LoVo (cell line): ENCODE measurements around the gene FAM117A.
"Not testable (repeated sequence)": the region's sequence is repeated elsewhere in the genome, so short reads cannot be mapped to it uniquely, and the experiment has no call there.

Experiments
- DNase-seq: peaks from one replicate; pipeline ENCODE4 v3.0.0-alpha.2; 2016; ENCODE audit warnings: low spot score

The FAM117A gene

DNA sequence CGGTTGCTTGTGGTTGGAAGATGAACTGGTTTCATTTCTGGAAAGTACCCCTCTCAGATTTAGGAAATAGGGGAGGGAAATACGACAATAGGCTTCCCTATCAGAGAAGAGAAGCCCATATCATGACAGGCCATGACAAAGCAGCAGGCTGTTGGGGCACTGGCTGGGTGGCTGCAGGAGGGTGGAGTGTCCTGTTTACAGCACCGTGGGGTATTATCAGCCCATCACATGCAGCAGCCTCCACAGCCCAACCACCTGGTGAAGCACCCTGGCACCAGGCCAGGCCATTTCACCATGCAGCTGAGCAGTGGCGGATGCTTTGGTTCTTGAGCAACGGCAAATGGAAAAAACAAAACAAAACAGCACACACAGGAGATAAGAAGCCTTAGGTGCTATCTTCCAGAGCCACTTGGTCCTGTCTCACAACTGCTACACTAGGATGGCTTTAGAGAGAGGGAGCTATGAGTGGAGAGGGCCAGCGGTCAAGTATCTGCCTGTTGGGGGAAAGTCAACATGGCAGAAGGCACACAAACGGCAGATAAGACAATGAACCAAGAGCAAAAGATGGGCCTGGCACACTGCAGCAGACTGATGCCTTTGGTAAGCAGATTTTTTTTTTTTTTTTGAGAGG is 24.2 kb downstream of the FAM117A start:
- DNase-seq: no peak

DNA sequence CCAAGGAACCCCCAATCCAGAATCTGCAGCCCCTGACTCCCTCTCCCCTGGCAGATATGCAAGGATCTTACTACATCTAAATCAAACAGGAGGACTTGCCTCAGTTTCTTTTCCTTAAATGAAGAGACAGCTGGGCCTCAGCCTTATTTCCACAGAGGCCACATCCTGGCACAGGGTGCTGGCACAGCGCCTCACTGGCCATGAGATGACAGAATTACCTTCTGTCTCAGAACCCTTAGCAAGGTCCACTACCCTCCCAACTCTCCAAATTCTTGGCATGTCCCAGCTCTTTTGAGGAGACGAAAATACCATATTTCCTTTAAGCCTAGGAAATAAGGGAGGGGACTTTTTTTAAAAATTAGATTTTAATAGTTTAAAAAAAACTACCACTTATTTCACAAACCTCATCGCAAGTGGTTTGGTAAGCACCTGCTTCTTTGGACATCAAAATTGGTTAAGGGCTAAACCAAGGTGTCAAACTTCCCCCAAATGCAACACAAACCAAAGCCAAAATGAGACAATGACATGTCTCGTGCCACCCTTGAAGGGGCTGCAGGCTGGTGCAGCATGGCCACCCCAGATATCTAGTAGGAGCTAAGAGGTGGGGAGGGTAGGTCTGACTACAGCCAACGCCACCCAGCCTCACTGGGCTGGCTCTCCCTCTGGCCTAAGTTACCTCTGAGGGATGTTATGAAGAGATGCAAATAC is 25.3 kb downstream of the FAM117A start:
- DNase-seq: no peak

DNA sequence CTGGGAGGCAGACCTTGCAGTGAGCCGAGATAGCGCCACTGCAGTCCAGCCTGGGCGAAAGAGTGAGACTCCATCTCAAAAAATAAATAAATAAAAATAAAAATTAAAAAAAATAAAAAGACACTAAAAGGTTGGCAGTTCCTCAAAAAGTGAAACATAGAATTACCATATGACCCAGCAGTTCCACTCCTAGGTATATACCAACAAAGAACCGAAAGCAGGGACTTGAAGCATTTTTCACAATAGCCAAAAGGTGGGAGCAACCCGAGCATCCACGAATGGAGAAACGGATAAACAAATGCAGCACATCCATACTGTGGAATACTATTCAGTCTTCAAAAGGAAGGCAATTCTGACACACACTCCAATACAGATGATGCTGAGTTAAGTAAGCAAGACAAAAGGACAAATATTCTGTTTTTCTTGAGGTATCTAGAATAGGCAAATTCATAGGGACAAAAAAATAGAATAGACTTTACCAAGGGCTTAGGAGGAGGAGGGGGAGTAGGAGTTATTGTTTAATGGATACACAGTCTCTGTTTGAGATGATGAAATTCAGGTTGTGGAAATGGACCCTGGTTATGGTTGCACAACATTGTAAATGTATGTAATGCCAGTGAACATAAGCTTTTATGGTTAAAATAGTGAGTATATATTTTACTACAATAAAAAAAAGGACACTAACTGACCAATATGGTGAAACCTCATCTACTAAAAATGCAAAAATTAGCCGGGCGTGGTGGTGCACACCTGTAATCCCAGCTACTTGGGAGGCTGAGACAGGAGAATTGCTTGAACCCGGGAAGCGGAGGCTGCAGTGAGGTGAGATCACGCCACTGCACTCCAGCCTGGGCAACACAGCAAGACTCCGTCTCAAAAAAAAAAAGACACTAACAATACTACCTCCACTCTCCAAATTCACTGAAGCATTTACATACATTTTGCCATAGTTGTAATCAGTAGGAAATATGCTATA is 29.1 kb downstream of the FAM117A start:
- no peak for DNase-seq

DNA sequence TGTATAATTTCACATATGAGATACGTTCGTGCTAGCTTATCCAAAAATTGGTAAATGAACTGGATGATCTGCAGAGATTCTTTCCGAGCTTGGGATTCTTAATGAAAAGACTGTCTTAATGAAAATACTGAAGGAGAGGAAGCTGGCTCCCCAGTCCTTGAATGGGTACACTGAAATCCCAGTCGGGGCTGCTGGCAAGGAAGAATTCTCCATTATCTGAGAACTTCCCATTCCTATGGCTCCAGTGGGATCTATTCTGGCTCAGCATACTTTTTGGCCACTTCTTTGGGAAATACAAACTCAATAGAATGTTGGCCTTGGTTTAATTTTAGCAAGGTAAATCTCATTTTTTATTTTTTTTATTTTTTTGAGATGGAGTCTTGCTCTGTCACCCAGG is 32.5 kb downstream of the FAM117A start:
- DNase-seq: no peak

DNA sequence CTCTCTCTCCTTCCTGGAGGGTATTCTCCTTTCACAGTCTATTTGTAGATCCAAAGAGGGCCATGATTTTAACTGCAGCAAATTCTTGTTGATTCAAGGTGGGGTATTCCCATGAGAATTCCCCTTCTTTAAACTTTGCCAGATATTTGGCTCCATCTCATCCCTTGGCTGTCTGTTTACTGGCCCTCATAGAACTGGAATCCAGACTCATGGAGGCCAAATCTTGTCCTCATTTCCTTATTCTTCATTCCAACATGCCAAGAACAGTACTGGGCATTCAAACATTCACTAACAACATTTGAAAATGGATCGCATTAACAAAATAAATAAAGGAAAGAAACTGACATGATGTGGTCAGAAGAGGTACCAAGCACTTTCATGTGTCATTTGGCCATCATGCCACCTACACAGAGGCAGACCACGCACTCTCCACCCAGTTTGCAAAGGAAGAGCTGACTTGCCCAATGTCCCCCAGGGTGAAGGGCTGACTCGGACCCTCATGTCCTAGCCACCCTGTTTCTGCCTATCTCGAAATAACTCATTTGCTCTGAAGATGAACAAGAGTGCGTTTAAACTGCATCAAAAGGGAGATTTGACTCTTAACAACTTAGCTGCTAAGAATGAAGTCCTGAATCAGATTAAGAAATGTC is 33.0 kb downstream of the FAM117A start:
- DNase-seq: no peak

DNA sequence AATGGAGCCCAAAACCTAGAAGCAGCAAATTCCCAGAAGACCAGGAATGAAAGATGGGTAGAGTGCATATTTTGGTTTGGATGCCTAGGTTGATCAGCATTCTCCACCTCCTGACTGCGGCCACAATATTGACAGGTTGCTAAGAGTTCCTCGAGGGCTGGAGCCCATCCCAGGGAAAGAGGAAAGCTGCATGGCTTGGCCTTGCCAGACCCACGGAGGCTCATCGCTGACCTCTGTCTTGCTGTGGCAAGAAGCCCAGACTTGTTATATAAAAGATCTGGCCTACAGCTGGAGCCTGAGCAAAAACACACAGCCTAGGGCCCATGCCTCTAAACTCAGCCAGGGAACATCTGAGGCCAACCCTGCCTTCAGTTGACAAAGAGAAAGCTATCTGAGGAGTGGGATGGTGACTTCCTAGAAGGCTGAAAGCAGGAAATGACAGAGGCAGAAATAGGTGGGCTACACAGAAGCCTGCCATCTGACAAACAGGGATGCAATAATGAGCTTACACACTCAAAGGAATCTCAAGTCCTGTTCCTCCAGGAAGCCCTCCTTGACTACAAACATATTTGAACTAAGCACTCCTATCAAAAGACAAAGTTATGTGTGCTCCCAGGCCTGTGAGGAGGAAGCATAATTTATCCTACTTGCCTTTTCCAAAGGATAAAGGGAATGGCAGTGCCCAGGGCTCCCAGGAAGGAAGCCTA is 33.7 kb downstream of the FAM117A start:
- no peak for DNase-seq

DNA sequence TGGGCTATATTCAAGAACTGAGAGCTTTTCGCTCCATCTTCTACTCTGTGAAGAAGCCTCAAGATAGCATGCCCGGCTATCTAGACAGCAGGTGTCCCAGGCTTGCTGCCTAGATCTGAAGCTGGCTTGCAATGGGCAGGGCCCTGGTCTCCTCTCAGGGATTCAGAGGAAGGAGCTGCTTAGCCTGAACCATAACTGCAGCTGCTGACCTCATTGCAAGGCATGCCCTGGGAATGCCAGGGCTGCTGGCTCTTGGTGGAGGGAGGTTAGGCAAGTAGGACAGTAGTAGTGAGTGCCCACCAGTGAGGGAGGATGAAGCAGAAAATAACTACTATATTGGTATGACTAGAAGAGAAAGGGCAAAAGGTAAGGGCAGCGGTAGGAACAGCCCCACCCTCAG is 34.9 kb downstream of the FAM117A start:
- no peak for DNase-seq

DNA sequence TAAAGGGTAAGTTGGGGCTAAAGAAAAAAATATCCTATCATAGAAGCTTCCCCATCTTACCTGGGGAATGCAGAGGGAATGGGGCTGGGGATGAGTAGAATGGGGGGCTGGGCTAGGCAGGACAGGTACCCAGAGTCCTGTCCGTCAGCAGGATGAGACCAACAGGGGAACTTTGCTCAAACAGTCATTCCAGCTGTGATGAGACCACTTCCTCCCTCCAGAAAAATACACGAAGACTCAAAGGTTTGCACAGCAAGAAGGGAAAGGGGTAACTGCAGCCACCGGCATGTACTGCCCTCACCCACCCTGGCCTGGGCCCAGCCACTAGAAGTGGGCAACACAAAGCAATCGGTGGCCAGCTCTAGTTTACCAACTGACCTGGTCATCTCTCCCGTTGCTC is 35.5 kb downstream of the FAM117A start:
- no peak for DNase-seq

DNA sequence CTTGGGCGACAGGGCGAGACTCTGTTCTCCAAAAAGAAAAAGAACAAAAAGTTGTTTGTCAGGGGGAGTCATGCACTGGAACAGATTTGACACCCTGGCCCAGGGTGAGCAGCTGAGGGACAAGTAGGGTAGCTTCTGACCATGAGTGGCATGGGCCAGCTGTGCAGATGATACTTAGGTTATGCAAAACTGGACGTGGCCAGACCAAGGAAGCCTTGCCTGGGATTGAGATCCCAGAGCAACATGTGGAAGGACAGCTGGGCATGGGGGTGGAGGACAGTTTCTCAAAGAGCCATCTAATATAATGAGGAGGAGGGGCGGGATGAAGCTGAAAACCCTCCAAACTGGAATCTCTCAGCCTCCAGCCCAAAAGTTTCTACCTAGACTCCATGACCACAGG is 36.6 kb downstream of the FAM117A start:
- DNase-seq: no peak

DNA sequence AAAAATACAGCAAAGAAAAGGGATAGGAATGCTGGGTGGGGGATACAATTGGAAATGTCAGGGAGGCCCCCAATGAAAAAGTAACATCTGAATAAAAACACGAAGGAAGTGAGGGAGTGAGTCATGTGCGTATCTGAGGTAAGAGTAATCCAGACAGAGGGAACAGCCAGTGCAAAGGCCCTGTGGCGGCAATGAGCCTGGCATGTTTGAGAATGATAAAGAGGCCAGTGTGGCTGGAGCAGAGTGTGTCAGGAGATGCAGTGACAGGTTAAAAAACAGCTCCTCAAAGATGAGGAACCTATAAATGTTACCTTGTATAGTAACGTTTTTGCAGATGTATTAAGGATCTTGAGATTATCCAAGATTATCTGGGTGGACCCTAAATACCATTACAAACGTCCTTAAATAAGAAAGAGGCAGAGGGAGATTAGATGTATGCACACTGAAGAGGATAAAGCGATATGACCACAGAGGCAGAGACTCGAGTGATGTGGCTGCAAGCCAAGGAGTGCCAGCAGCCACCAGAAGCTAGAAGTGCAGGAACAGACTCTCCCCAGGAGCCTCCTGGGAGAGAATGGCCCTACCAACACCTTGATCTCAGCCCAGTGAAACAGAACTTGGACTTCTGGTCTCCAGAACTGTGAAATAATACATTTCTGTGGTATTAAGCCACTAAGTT is 38.3 kb downstream of the FAM117A start:
- no peak for DNase-seq

DNA sequence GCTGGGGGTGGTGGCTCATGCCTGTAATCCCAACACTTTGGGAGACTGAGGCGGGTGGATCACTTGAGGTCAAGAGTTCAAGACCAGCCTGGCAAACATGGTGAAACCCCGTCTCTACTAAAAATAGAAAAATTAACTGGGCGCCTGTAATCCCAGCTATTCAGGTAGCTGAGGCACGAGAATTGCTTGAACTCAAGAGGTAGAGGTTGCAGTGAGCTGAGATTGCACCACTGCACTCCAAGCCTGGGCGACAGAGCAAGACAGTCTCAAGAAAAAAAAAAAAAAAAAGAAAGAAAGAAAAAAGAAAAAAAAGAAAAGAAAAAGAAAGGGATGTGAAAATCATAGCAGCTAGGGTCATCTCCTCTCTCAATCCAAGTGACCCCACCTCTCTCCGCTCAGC is 39.4 kb downstream of the FAM117A start:
- not testable (repeated sequence) for DNase-seq

DNA sequence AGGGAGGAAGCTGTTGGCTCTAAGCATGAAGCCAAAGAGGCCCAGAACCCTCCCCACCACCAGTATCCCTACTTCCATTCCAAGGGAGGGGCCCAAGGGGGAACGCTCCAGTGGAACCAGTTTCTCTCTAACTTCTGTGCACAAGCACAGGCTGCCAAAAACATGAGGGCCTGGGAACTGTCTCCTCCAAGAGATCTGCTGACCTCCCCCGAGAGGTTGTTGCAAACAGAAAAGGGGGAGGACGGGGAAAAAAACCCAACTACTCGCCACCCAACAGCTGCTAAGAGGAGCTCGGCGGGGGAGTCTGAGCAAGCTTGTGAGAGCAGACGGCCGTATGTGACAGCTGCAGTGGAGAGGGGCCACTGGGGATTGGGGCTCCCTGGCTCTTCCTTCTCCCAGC is 40.5 kb downstream of the FAM117A start:
- DNase-seq: no peak

DNA sequence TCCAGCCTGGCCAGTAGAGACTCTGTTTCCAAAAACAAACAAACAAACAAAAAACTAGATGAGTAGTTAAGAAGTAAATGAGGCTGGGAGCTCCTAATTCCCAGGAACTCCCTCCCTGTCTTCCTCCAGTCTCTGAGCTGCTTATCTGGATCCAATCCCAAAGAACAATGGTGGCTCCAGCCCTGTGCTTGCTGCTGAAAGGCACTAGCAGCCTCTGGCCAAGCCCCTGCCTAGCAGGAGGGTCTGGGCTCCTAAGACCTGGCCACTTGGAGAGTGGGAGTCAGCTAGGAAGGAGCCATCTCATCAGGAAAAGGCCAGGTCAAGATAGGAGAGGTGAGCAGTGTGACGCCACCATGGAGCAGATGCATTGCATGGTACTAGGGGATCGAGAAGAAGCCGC is 41.9 kb downstream of the FAM117A start:
- DNase-seq: no peak

DNA sequence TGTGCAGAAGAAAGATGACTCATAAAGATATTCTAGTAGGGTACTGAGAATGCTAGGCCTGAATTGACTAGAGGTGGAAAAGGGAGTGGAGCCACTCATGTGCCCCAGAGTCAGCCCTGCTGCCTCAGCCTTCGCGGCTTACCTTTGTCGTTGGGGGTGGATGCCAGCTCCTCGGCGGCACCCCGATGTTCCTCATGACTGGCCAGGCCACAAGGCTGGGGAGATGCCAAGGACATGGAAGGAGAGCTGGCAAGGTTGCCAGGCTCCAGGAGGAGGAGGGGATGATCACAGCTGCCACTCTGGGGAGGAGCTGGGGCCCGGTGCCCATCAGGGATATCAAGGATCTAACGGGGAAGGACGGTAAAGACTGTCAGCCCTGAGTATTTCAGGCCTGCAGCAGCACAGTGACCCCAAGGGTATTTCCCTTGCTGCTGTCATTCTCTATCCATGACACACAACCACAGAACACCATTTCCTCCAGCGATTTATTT is 46.5 kb downstream of the FAM117A start:
- DNase-seq: no peak

DNA sequence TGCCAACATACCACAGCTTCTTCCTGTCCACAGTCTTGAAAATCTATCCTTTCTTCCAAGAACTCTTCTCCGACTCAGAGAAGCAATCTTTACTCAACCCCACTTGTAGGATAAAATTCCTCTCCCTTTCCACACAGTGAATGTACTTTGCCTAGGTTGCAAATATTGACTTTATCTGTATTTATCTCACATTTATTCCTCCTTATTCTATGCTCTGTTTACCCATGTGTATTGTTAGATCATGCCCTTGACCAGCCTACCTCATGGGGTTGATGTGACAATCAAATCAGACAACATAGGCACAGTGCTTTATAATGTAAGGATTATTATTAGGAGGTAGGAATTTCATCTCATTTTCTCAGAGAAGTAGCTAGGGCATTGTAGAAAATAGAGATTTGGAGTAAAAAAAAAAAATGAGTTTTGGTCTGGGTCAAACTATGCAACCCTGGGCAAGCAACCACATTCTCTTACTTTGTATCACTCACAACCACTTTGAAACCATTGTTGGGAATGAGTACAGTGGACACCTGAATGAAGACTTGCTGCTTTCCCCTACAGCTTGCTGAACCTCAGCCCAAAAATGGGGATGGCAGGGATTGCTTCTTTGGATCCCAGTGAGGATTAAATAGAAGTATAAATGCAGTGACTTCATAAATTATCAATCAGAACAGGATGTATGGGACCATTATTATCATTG is 47.1 kb downstream of the FAM117A start:
- no peak for DNase-seq

DNA sequence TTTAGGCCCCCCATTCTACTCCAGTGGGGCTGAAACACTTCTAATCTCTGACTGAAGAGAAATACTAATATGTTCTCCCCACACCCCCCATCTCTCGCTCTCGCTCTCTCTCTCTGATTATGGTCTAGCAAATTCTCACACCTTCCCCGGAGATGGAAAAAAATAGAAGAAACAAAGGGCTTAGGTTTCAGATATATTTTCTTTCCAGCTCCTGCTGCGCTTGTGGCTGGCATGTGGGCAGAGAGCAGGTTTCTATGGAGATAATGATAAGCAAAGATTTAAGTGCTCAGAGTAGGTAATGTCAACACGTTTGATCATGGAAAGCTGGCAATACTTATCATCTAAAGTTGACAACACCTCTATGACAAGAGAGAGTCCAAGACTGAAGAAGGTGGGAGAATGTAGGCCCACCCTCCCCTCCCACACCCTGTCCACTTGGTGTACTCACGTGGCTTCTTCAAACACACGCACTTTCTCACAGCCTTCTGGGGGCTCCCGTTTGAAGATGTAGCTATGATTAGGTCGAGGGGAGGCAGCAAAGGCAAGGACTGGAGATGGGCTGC is 48.1 kb downstream of the FAM117A start:
- DNase-seq: no peak

DNA sequence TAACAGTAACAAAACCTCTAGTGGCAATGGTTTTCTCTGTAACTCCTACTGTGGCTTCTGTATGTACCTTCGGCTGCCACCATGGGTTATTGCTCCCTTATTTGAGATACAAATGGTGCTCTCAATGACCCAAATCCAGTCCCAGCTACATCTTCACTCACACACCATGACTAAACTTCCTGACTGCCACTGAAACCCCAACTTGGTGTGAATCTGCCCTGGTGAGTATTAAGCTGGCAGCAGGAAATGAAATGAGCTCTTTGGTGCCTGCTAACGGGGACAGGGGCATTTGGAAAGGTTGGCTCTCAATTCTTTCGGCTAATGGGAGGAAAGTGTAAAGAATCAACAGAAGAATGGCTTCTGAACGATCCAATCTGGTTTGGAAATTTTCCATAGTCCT is 48.7 kb downstream of the FAM117A start:
- no peak for DNase-seq

DNA sequence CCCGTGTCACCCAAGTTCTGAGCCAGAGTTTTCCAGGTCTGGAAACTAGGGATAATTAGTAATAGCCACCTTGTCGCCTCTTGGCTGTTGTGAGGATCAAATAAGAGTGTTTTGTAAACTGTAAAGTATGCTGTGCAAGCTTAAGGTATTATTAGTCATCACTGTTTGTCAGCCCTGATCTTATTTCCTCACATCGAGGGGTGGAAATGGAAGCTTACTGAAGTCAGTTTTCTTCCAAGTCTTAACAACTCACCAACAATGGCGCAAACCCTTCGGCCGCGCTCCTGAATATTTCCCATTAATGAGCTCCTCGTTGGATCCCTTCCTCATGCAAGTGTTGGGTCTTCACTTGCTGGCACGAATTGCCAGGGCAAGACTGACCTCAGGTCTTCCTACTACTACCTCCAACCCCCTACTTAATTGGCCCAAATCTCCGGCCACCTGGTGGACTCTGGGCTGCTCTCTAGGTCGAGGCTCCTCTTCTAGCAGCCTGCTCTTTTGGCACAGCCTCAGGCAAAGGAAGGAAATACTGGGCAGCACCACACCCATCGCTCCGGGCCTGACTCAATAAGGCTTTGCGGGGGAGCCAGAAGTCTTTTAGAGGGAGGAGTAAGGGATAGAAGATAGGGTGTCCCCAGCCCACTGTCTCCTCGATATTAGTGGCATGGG is 55.3 kb downstream of the FAM117A start:
- peak; percentile 5 for DNase-seq
